NOMO-1 (cell line): ENCODE measurements around the gene PSORS1C2.
"Not testable (repeated sequence)": the region's sequence is repeated elsewhere in the genome, so short reads cannot be mapped to it uniquely, and the experiment has no call there.

Experiments used
- DNase-seq, 2 experiments: peaks; one replicate each; lab custom pipeline; 2025; ENCODE audit not compliant: unreplicated experiment in 2 of 2; lab: John Stamatoyannopoulos, UW

Gene PSORS1C2

GRCh38 chr6:31138982-31139381, at the start of gene PSORS1C2:
Gene PSORS1C2 (minus strand): TSS chr6:31139066. CDS start chr6:31139026, 40 bp downstream.
- DNase-seq = no peak

GRCh38 chr6:31187780-31188194, 48.9 kb upstream of the PSORS1C2 start:
- no peak for DNase-seq

- no peak for DNase-seq
These were observed 47.3 kb upstream of the PSORS1C2 start for GRCh38 chr6:31186052-31186734.

DNA sequence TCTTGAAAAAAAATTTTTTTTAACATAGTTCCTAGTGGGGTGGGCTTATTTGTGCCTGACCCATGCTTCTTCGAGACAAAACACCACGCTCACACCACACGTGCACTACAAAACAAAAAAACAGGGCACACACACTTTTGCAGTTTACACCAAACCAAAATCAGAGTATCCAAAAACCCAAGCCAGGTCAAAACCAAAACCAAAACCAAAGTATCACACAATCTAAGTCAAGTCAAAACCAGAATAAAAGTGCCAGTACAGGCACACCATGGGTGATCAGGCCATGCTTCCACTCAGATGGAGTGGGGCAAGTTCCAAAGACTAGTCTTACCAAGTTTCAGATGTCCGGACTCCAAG, 46.8 kb upstream of the PSORS1C2 start:
- DNase-seq = not testable (repeated sequence)

GRCh38 chr6:31183859-31184258, 45.0 kb upstream of the PSORS1C2 start:
- not testable (repeated sequence) for DNase-seq

DNA sequence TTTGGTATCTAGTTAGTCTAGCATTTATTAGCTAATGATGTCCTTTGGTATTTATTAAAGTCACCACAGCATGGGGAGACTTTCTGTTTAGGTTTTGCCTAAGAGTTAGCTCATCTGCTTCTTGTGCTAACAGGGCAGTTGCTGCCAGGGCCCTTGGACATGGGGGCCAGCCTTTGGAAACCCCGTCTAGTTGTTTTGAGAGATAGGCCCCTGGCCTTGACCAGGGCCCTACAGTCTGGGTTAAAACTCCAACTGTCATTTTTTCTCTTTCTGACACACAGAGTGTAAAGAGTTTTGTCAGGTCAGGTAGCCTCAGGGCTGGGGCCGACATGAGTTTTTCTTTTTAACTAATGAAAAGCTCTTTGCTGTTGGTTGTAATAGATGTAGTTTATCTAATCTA, 44.4 kb upstream of the PSORS1C2 start:
- not testable (repeated sequence) for DNase-seq

DNA sequence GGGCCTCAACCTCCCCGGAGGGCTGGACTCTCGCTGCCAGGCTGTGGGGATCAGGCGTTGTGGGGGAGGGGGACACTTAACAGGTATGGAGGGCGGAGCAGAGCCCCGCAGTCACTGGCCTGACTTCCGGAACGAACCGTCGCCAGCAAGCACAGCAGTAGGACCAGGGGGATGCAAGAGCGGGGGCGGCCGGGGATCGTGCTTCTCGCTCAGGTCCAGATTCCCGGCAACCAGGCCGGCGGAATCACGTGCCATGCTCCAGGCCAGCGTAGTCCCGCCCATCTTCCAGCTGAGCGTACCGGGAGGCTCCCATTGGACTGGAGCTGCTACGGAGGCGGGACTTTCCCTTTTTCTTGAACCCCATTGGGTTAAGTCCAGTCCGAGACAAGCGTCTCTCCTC, 41.6 kb upstream of the PSORS1C2 start:
- peak in 1 of 2 experiments; percentile 21 for DNase-seq

- DNase-seq = no peak
These were observed 41.0 kb upstream of the PSORS1C2 start for GRCh38 chr6:31179896-31180295.

- no peak for DNase-seq
These were observed 40.1 kb upstream of the PSORS1C2 start for GRCh38 chr6:31179042-31179386.

DNA sequence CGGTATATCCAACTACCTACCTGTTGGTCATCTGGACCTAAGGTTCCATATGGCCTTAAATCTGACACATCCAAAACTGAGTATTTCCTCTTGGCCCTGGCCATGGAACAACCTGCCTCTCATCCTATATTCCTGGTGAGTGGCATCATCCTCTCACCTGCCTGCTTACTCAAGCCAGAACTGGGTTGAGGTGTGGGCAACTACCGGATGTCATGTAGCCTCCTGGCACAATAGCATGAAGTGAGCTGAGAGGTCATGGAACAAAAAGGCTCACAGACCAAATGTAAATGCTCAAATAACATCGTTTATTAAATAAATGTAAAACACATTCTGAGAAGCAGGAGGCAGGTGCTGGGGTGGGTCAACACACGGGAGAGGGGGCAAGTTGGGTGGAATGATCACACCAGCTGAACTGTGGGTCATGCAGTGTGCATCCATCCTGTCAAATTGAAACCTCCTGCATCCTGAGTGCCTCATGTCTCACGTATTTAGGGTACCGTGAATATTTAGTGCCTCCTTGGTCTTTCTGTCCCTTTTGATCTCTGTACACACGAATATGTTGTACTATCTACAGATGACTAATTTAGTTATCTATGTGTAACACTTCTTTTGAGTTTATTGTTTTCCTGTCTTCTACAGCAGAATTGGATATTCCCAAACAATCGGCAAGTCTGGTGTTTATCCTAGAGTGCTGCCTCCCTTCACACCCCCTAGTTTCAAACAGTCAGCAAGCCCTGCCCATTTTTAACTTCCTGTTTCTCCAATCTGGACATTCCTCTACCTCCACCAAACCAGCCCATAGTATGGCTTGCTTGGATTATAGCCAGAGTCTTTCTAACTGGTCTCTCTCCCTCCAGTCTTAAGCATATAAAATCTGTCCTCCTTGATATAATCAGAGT, 39.5 kb upstream of the PSORS1C2 start:
- DNase-seq = no peak

DNA sequence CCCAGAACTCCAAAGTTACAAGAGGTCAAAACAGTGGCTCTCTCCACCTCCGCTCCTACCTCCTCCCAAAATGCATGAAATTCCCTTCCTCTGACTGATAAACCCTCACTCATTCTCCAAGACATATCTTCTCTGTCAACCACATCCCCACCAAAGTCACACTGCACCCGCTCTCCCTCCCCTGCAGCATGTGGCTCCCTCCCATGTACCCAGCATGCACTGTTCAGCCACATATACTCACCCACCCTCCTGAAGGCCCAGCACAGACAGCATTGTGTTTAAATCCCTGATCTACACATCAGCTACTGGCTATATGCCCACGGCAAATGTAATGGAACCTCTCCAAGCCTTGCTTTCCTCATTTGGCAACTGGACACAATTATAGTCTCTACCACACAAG, 37.1 kb upstream of the PSORS1C2 start:
- no peak for DNase-seq

- DNase-seq = no peak
These were observed 35.5 kb upstream of the PSORS1C2 start for GRCh38 chr6:31174378-31174777.

- no peak for DNase-seq
These were observed 34.5 kb upstream of the PSORS1C2 start for GRCh38 chr6:31173406-31173805.

- DNase-seq = no peak
These were observed 34.1 kb upstream of the PSORS1C2 start for GRCh38 chr6:31172973-31173384.

DNA sequence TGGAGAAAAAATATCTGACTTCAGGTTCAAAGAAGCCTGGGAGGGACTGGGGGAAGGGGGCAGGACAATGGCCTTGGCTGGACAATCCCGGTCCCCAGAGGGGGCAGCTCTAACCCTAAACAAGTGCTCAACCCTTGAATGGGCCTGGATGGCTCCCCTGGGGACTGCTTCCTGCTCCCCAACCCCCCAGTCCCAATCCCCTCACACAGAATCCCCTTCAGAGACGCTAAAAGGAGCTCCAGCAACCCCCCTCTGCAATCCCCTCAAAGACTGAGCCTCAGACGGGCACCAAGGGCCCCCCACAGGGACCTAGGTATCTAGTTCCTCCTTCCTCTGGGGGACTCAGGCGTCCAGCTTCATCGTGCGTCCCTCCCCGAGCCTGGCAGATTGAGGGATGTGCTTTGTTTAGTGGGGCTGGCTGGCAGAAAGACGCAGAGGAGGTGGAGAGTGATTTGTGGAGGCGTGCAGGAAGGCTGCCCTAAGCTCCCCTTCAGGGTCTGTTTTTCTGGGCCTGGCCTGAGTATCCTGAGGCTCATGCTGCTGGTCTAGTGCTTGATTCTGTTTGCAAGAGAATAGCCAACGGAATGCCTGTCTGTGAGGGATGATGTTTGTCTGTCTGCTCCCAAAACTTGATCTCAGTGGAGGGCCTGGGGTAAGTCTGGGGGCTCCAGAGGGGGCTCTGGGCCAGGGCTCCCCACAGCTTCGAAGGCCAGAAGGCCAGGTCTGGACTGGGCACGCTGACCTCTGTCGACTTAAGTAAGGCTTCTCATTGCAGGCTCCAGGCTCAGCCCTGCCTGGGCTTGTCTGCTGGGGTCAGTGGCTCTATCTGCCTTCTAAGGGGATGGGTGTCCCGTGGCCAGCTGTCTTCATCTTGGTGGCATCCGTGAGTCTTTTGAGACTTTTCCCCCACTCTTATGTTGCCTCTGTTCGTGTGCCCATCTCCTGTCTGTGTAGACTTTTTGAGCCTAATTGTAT, 33.4 kb upstream of the PSORS1C2 start:
- DNase-seq = no peak

- DNase-seq = no peak
These were observed 32.3 kb upstream of the PSORS1C2 start for GRCh38 chr6:31170987-31171671.

- no peak for DNase-seq
These were observed 31.7 kb upstream of the PSORS1C2 start, which contains the start of gene POU5F1 for GRCh38 chr6:31170600-31170881. Gene POU5F1 (minus strand): TSS chr6:31170682. CDS start chr6:31170620, 62 bp downstream.

DNA sequence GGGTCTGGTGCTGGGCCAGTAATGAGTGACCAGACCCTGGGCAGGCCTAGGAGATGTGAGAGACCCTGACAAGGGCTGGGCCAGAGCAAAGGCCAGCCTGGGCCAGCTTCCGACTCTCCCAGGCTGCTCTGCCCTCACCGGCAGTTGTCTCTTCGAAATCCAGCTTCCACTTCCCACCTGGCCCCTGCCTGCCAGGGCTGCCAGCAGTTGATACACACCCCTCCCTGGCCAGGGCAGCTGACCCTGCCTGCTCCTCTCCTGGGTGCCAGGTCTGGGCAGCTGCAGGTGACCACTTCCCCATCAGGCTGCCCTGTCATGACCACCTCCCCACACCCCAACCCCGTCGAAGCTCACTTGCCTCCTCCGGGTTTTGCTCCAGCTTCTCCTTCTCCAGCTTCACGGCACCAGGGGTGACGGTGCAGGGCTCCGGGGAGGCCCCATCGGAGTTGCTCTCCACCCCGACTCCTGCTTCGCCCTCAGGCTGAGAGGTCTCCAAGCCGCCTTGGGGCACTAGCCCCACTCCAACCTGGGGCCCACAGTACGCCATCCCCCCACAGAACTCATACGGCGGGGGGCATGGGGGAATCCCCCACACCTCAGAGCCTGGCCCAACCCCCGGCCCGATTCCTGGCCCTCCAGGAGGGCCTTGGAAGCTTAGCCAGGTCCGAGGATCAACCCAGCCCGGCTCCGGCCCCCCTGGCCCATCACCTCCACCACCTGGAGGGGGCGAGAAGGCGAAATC, 31.2 kb upstream of the PSORS1C2 start:
- DNase-seq = not testable (repeated sequence)

DNA sequence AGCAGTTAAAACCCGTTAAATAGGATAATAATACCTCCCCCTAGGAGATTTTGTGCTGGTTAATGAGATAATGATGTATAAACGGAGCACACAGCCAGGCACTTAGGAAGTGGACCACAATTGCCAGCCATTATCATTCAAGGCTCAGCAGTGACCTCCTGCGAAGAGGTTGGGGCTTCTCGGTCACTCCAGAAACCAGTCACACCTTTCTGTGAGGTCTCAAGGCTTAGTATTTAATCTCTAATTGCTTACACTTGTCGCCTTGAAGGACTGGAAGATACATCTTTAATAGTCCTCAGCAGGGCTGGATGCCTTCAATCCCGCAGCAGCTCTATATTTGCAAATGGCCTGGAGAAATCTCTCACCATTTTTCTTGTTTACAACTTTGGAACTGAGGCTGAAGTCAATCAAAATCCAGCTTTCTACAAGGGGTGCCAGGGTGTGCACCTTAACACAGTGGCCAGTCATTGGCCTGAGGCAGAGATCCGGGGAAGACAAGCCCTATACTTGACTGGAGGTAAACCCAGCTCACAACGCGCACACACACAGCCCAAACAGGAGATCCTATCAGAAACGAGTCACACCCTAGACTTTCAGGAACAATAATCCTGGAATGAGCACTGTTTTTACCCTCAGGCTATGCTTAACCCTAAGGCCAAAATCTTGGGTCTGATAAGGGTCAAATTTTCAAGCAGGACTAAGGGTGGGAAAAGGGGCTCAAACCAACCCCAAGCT, 30.4 kb upstream of the PSORS1C2 start:
- no peak for DNase-seq
